C1 segment of cervical spinal cord (tissue), 14 donors: ENCODE data around the gene TIMP2.
"Not testable (repeated sequence)": the region's sequence is repeated elsewhere in the genome, so short reads cannot be mapped to it uniquely, and the experiment has no call there.

ENCODE experiments used
- DNase-seq, 14 donors: peaks; one replicate each; lab custom pipeline; 2025; lab: John Stamatoyannopoulos, UW

TIMP2 gene

DNA sequence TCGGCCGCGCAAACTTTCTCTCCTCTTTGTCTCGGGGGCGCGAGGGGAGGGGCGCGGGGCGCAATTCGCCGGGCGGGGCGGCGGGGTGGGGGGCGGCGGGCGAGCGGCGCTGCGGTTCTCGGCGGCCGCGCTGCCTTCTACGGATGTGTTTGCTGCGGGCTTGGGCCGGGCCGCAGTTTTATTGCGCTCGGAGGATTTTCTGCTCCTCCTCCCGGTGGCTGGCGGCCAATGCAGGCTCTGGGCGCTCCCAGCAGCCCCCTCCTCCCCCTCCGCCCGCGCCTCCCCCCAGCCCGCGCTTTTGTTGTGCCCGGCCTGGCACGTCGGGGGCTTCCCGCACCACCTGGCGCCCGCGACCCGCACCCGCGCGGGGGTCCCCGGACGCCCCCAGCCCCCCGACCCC, at the start of gene TIMP2:
Gene TIMP2, minus strand, starts transcription at position 154 of the 400 bp plus-strand sequence. CDS start 299 bp downstream, outside the sequence.
- peak in 12 of 14 donors; percentile 23 to 86 (median 73) for DNase-seq

GRCh38 chr17:78973792-78974520, 48.8 kb upstream of the TIMP2 start:
- DNase-seq, result peak in 1 of 14 donors; percentile 38

- no peak for DNase-seq
These were observed 48.0 kb upstream of the TIMP2 start for GRCh38 chr17:78973196-78973595.

DNA sequence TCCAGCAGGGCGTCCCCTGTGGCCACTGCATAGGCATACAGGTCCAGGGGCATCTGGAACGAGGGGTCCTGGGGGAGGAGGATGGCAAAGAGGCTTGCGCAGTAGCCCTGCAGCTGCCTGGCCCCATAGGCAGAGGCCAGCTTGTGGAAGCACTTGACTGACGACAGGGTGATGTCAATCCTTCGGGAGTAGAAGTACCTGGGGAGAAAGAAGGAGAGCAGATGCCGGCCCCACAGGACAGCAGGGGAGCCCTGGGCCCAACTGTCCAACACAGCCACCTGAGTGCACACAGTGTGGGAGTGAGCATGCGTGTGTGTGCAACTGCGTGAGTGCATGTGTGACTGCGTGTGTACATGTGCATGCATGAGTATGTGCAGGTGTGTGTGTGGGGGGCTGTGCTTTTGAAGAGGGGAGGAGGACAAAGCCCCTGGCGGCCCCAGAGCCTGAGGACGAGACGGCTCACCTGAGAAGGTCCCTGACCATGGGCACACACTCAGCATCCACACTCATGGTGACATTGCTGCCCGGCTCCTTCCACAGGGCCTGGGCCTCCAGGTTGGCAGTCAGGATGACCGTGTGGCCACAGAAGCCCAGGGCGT, 47.4 kb upstream of the TIMP2 start:
- no peak for DNase-seq

- peak in 1 of 14 donors; percentile 36 for DNase-seq
These were observed 46.7 kb upstream of the TIMP2 start for GRCh38 chr17:78971756-78972506.

- peak in 12 of 14 donors; percentile 16 to 77 (median 53) for DNase-seq
These were observed 45.9 kb upstream of the TIMP2 start for GRCh38 chr17:78970834-78971755.

GRCh38 chr17:78969865-78970264, 44.7 kb upstream of the TIMP2 start:
- no peak for DNase-seq

- DNase-seq, result no peak
These were observed 42.7 kb upstream of the TIMP2 start for GRCh38 chr17:78967782-78968362.

GRCh38 chr17:78966910-78967600, 41.9 kb upstream of the TIMP2 start:
- DNase-seq, result no peak

GRCh38 chr17:78966123-78966813, 41.1 kb upstream of the TIMP2 start:
- DNase-seq, result no peak

- peak in 1 of 14 donors; percentile 74 for DNase-seq
These were observed 40.3 kb upstream of the TIMP2 start for GRCh38 chr17:78965491-78965924.

- no peak for DNase-seq
These were observed 38.2 kb upstream of the TIMP2 start for GRCh38 chr17:78963378-78963777.

GRCh38 chr17:78962984-78963348, 37.8 kb upstream of the TIMP2 start:
- not testable (repeated sequence) for DNase-seq

GRCh38 chr17:78962345-78962983, 37.3 kb upstream of the TIMP2 start:
- no peak for DNase-seq

DNA sequence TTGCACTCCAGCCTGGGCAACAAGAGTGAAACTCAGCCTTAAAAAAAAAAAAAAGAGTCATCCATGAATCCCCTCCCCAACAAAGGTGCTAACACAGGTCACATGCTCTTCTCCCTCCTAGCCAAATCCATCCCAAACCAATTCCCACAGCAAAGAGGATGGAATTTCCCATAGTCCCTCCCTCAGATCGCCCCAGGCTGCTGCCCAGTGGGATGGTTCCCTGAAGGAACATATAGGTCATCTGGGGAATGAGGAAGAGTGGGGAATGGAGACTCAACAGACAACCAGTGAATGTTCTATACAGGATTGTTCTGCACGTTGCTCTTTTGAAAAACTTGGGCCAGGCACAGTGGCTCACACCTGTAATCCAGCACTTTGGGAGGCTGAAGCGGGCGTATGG, 36.4 kb upstream of the TIMP2 start:
- no peak for DNase-seq

DNA sequence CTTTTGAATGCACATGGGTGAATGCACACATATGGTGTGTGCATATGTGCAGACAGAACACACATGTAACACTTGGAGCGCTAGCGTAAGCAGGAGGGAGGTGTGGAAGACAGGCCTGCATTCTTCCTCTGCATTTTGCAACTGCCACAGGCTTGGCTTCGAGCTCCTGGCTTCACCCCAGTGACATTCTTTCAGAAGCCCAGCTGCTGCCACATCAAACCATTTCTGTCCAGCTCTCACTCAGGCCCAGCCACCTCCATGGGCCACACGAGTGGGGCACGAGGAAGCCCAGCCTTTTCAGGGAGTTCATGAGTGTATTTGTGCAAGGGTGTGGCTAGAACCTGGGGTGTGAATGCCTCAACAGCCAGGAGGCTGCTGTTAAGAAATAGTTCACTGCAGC, 35.7 kb upstream of the TIMP2 start:
- peak in 1 of 14 donors; percentile 14 for DNase-seq

DNA sequence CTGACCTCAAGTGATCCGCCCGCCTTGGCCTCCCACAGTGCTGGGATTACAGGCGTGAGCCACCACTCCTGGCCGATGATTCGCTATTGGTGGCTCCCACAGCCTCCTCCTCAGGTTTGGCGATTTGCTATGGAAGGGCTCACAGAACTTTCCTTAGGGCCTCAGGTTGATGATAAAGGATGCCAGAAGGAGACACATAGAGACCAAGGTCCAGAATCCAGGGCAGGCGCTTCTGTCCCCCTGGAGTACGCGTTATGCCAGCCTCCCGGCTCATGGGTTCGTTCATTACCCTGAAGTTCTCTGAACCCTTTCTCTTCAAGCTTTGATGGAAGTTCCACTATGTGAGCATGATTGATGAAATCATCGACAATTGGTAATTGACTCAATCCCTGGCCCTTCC, 34.6 kb upstream of the TIMP2 start:
- DNase-seq, result no peak

- DNase-seq, result no peak
These were observed 33.5 kb upstream of the TIMP2 start for GRCh38 chr17:78958641-78959127.

GRCh38 chr17:78957128-78957527, 31.9 kb upstream of the TIMP2 start:
- DNase-seq, result peak in 1 of 14 donors; percentile 37
